ENCODE results near the gene MERTK.

MERTK gene

GRCh38 chr2:112047537-112048235 is 149.3 kb downstream of the MERTK start:
- H3K4me3 ChIP-seq (ENCODE audit: low read depth, low read length), result no peak overlapping the region
- TF ChIP-seq CTCF (IDR thresholded peaks at IDR 0.05; ENCODE audit: borderline replicate concordance, insufficient read depth, low read depth, low read length), result no peak

- TF ChIP-seq CTCF (IDR thresholded peaks at IDR 0.05; ENCODE audit: borderline replicate concordance, insufficient read depth, low read depth, low read length), result no peak
- no peak overlapping the region for H3K4me3 ChIP-seq (ENCODE audit: low read depth, low read length)
Measured at GRCh38 chr2:112048236-112048592, 149.8 kb downstream of the MERTK start.

GRCh38 chr2:112048887-112049286 is 150.5 kb downstream of the MERTK start:
- TF ChIP-seq CTCF (IDR thresholded peaks at IDR 0.05; ENCODE audit: borderline replicate concordance, insufficient read depth, low read depth, low read length), result peak; percentile 40; the same call in 1 of the 2 replicates
- no peak overlapping the region for H3K4me3 ChIP-seq (ENCODE audit: low read depth, low read length)

- no peak overlapping the region for H3K4me3 ChIP-seq (ENCODE audit: low read depth, low read length)
- TF ChIP-seq CTCF (IDR thresholded peaks at IDR 0.05; ENCODE audit: borderline replicate concordance, insufficient read depth, low read depth, low read length), result no peak
Measured at GRCh38 chr2:112050316-112050715, 151.9 kb downstream of the MERTK start.

GRCh38 chr2:112053917-112054846 is 155.8 kb downstream of the MERTK start:
- no peak for TF ChIP-seq CTCF (IDR thresholded peaks at IDR 0.05; ENCODE audit: borderline replicate concordance, insufficient read depth, low read depth, low read length)
- peak overlapping the region; percentile 75 for H3K4me3 ChIP-seq (ENCODE audit: low read depth, low read length)

- peak within 1 kb of the TSS; percentile 92 for H3K4me3 ChIP-seq (ENCODE audit: low read depth, low read length)
- TF ChIP-seq CTCF (IDR thresholded peaks at IDR 0.05; ENCODE audit: borderline replicate concordance, insufficient read depth, low read depth, low read length), result no peak
Measured at GRCh38 chr2:112054847-112055729, 156.7 kb downstream of the MERTK start, which contains the start of gene TMEM87B. Gene TMEM87B, plus strand, starts transcription at chr2:112055269. Its CDS starts 323 bp downstream, at chr2:112055592.

Data from GM12875 (cell line).